H1 (cell line): ENCODE data around the gene MLPH. TPM values are rescaled to one million over a fixed set of nuclear protein-coding genes. Genes with fewer than 3 reads are reported as not detected.
A peak's percentile ranks its signal among the peaks of the same experiment; 100 is the strongest.

Experiments
- CTCF ChIA-PET: fragments of 300-600 bp; sonication (Branson Sonifier 250); formaldehyde crosslinking; loops from one replicate; lab custom pipeline; 2021; ENCODE audit not compliant: partially characterized antibody; lab: Charles Lee
- POLR2A ChIA-PET: fragments of 300-600 bp; sonication (Branson Sonifier 250); formaldehyde crosslinking; loops from one replicate; lab custom pipeline; 2021; ENCODE audit warnings: inconsistent platforms; ENCODE audit not compliant: partially characterized antibody; lab: Charles Lee
- DNase-seq, 2 experiments: peaks; one replicate each; pipeline versions ENCODE4 v3.0.0 to v3.0.0-alpha.2; 2010 to 2022; ENCODE audit warnings: low spot score in 2 of 2, low read depth in 1 of 2, mixed read lengths in 1 of 2
- FAIRE-seq: peaks from 2 replicates; lab custom pipeline; 2011; peaks lifted over from hg19 to GRCh38; lab: Jason Lieb, UNC
- H2AFZ ChIP-seq: 2 replicates; pipeline ENCODE4 v1.8.1; 2012; ENCODE audit warnings: low read length, inconsistent platforms
- H2AK5ac ChIP-seq: 2 replicates; pipeline ENCODE4 v1.6.1; 2013; ENCODE audit warnings: low read depth, low read length
- H2BK120ac ChIP-seq: replicated peaks from 2 replicates; pipeline ENCODE3; 2013; ENCODE audit warnings: low read depth, low read length, inconsistent platforms
- H2BK12ac ChIP-seq: 2 replicates; pipeline ENCODE4 v1.6.1; 2013; ENCODE audit warnings: low read depth, low read length
- H2BK15ac ChIP-seq: 2 replicates; pipeline ENCODE4 v1.6.1; 2013; ENCODE audit warnings: low read length
- H2BK20ac ChIP-seq: 2 replicates; pipeline ENCODE4 v1.6.1; 2013; ENCODE audit warnings: low read length
- H2BK5ac ChIP-seq: 2 replicates; pipeline ENCODE4 v1.6.1; 2013; ENCODE audit warnings: low read depth, low read length
- H3K14ac ChIP-seq: 2 replicates; pipeline ENCODE4 v1.6.1; 2013; ENCODE audit warnings: inconsistent platforms; ENCODE audit not compliant: insufficient read length
- H3K18ac ChIP-seq: 2 replicates; pipeline ENCODE4 v1.6.1; 2013; ENCODE audit warnings: low read length; ENCODE audit errors: extremely low read depth
- H3K23ac ChIP-seq: 2 replicates; pipeline ENCODE4 v1.6.1; 2013; ENCODE audit warnings: inconsistent platforms; ENCODE audit not compliant: insufficient read length
- H3K23me2 ChIP-seq: 2 replicates; pipeline ENCODE4 v1.6.1; 2013; ENCODE audit warnings: low read depth, low read length
- H3K27ac ChIP-seq: 2 replicates; pipeline ENCODE4 v1.6.1; 2011; ENCODE audit warnings: low read depth, low read length, inconsistent platforms
- H3K27me3 ChIP-seq, 4 experiments: replicated peaks in 1 of 4; 1 replicate in 1 of 4; 2 replicates in 3 of 4; pipeline versions ENCODE4 v1.6.1 to v1.8.1; 2011 to 2013; ENCODE audit warnings: low read length in 3 of 4, mild to moderate bottlenecking in 3 of 4, inconsistent platforms in 2 of 4, mixed read lengths in 2 of 4, moderate library complexity in 1 of 4; ENCODE audit not compliant: control insufficient read depth in 3 of 4, insufficient read depth in 3 of 4; ENCODE audit errors: extremely low read depth in 1 of 4
- H3K36me3 ChIP-seq, 4 experiments: 2 replicates each; pipeline versions ENCODE4 v1.6.1 to v1.8.1; 2011 to 2013; ENCODE audit warnings: mild to moderate bottlenecking in 4 of 4, low read length in 3 of 4, moderate library complexity in 2 of 4, control low read depth in 1 of 4, inconsistent platforms in 1 of 4; ENCODE audit not compliant: insufficient read depth in 4 of 4, control insufficient read depth in 2 of 4
- H3K4ac ChIP-seq: replicated peaks from 2 replicates; pipeline ENCODE3; 2013; ENCODE audit warnings: low read length, low read depth, mixed read lengths, inconsistent platforms; ENCODE audit not compliant: insufficient read length
- H3K4me1 ChIP-seq, 4 experiments: replicated peaks in 1 of 4; 1 replicate in 1 of 4; 2 replicates in 3 of 4; pipeline versions ENCODE4 v1.6.1 to v1.8.1; 2011 to 2013; ENCODE audit warnings: low read length in 3 of 4, inconsistent platforms in 2 of 4, mixed read lengths in 1 of 4; ENCODE audit not compliant: insufficient read depth in 4 of 4, control insufficient read depth in 3 of 4
- H3K4me2 ChIP-seq, 2 experiments: 2 replicates each; pipeline versions ENCODE4 v1.6.1 to v1.8.1; 2011 to 2013; ENCODE audit warnings: low read depth in 2 of 2, low read length in 2 of 2, control low read depth in 1 of 2, inconsistent platforms in 1 of 2, mild to moderate bottlenecking in 1 of 2; ENCODE audit not compliant: insufficient read depth in 1 of 2
- H3K4me3 ChIP-seq, 4 experiments: fragments of 200-600, 300-600 bp in 1 of 4; sonication (generic), shearing (Covaris generic), sonication (Bioruptor Twin) in 1 of 4; 2 replicates each; pipeline versions ENCODE4 v1.5.1 to v1.8.1; 2011 to 2016; ENCODE audit warnings: low read length in 4 of 4, low read depth in 3 of 4, control low read depth in 2 of 4, inconsistent platforms in 2 of 4, mild to moderate bottlenecking in 2 of 4, mixed read lengths in 1 of 4, moderate library complexity in 1 of 4; ENCODE audit not compliant: insufficient read depth in 2 of 4; ENCODE audit errors: extremely low read depth in 1 of 4
- H3K56ac ChIP-seq: replicated peaks from 2 replicates; pipeline ENCODE3; 2013; ENCODE audit warnings: low read depth, mild to moderate bottlenecking, mixed read lengths, low read length, inconsistent platforms; ENCODE audit not compliant: insufficient read length
- H3K79me1 ChIP-seq: 2 replicates; pipeline ENCODE4 v1.6.1; 2013; ENCODE audit warnings: low read depth, low read length, control low read depth
- H3K79me2 ChIP-seq, 2 experiments: 2 replicates each; pipeline versions ENCODE4 v1.6.1 to v1.8.1; 2012 to 2013; ENCODE audit warnings: low read length in 2 of 2, mild to moderate bottlenecking in 2 of 2, inconsistent platforms in 1 of 2; ENCODE audit not compliant: insufficient read depth in 2 of 2, control insufficient read depth in 1 of 2
- H3K9ac ChIP-seq, 4 experiments: replicated peaks in 1 of 4; 1 replicate in 1 of 4; 2 replicates in 3 of 4; pipeline versions ENCODE4 v1.6.1 to v1.8.1; 2011 to 2013; ENCODE audit warnings: low read depth in 3 of 4, low read length in 3 of 4, control low read depth in 2 of 4, mild to moderate bottlenecking in 2 of 4, moderate library complexity in 2 of 4, inconsistent platforms in 1 of 4; ENCODE audit errors: extremely low read depth in 1 of 4
- H3K9me3 ChIP-seq, 2 experiments: 2 replicates each; pipeline versions ENCODE4 v1.6.1 to v1.8.1; 2012 to 2013; ENCODE audit warnings: mild to moderate bottlenecking in 2 of 2, moderate library complexity in 2 of 2, control low read depth in 1 of 2, inconsistent platforms in 1 of 2, low read depth in 1 of 2, low read length in 1 of 2, mixed read lengths in 1 of 2; ENCODE audit not compliant: insufficient read depth in 2 of 2
- H4K20me1 ChIP-seq, 2 experiments: replicated peaks in 1 of 2; 2 replicates each; pipeline versions ENCODE3 to v1.8.1; 2011 to 2013; ENCODE audit warnings: inconsistent platforms in 2 of 2, low read length in 2 of 2, mild to moderate bottlenecking in 1 of 2; ENCODE audit not compliant: insufficient read depth in 2 of 2, control insufficient read depth in 1 of 2
- H4K5ac ChIP-seq: 2 replicates; pipeline ENCODE4 v1.6.1; 2013; ENCODE audit warnings: low read length, low read depth, mixed read lengths, inconsistent platforms; ENCODE audit not compliant: insufficient read length
- H4K8ac ChIP-seq: 2 replicates; pipeline ENCODE4 v1.8.0; 2013; ENCODE audit warnings: mild to moderate bottlenecking, moderate library complexity, low read length, inconsistent platforms; ENCODE audit not compliant: insufficient read depth; ENCODE audit errors: extremely low read depth
- H4K91ac ChIP-seq: replicated peaks from 2 replicates; pipeline ENCODE3; 2013; ENCODE audit warnings: low read length, mixed read lengths, inconsistent platforms; ENCODE audit not compliant: insufficient read length
- CBX8 ChIP-seq: fragments of 300-800, 300-1000 bp; sonication (generic); IDR thresholded peaks from 2 replicates; pipeline ENCODE4 v1.7.1; 2016; ENCODE audit warnings: low read depth, low read length, borderline replicate concordance
- CHD2 ChIP-seq: IDR thresholded peaks from 2 replicates; pipeline ENCODE4 v1.6.1; 2012; ENCODE audit warnings: low read length, improper control_type of control experiment
- CREB1 ChIP-seq: IDR thresholded peaks from 2 replicates; pipeline ENCODE4 v1.6.1; 2012; ENCODE audit warnings: inconsistent platforms
- GTF2F1 ChIP-seq: IDR thresholded peaks from 2 replicates; pipeline ENCODE4 v1.6.1; 2012; ENCODE audit warnings: low read depth, low read length, improper control_type of control experiment, borderline replicate concordance
- PHF8 ChIP-seq: fragments of 200-600 bp; sonication (generic); conservative IDR thresholded peaks from 2 replicates; pipeline ENCODE4 v1.7.1; 2012; ENCODE audit warnings: low read depth, mild to moderate bottlenecking, inconsistent platforms, low read length, moderate library complexity
- SIRT6 ChIP-seq: IDR thresholded peaks from one replicate; pipeline ENCODE4 v1.7.1; 2012; ENCODE audit warnings: low read length, inconsistent platforms
- SRF ChIP-seq: IDR thresholded peaks from 2 replicates; pipeline ENCODE4 v1.6.1; 2011; ENCODE audit warnings: mild to moderate bottlenecking, low read depth, low read length, moderate library complexity
- TAF1 ChIP-seq: IDR thresholded peaks from 2 replicates; pipeline ENCODE4 v1.6.1; 2011; ENCODE audit warnings: mild to moderate bottlenecking, low read depth, low read length
- TEAD4 ChIP-seq: IDR thresholded peaks from 2 replicates; pipeline ENCODE4 v1.6.1; 2012; ENCODE audit warnings: low read depth, low read length, inconsistent platforms, mixed read lengths
- ZNF274 ChIP-seq: IDR thresholded peaks from 2 replicates; pipeline ENCODE4 v1.7.0; 2012; ENCODE audit warnings: low read length, borderline replicate concordance; ENCODE audit errors: extremely low read depth
- WGBS, 2 experiments: shearing (Covaris generic) in 1 of 2; methylation state at CpG; one replicate each; pipeline versions ENCODE4 v1.1.6 to v1.1.7; 2013 to 2015; ENCODE audit warnings: low lambda C conversion rate in 2 of 2, mixed read lengths in 2 of 2, inconsistent platforms in 1 of 2, low coverage in 1 of 2, missing lambda C conversion rate in 1 of 2; ENCODE audit not compliant: insufficient replicate concordance in 2 of 2, insufficient coverage in 1 of 2, insufficient read length in 1 of 2; ENCODE audit errors: extremely low coverage in 1 of 2, missing lambda C conversion rate in 1 of 2; 5-methylcytosine and 5-hydroxymethylcytosine counted together
- polyA plus RNA-seq, 7 experiments: library from polyadenylated mRNA; depleted of rRNA in 3 of 7; stranded (reverse) in 5 of 7; unstranded in 2 of 7; fragments of >200 nt in 5 of 7; fragments of 200-250 nt in 2 of 7; gene quantifications; 1 replicate in 5 of 7; 2 replicates in 1 of 7; 4 replicates in 1 of 7; pipeline versions ENCODE4 v1.2.1 to v1.2.3, GENCODE V29; 2011 to 2013; ENCODE audit warnings: missing spikeins in 2 of 7, mixed read lengths in 2 of 7
- total RNA-seq: library from RNA; stranded (reverse); fragmentation: NEBNext Ultra II Directional; extraction: Animal tissue kit (Norgen Biotek cat#: 25700); gene quantifications from 2 replicates; pipeline ENCODE4 v1.2.1, GENCODE V29; 2021

MLPH gene
- total and polyA plus RNA-seq, 2 of the 8 experiments (the other 6 are each of a cell fraction or from before 2014, with no cell fraction given), result 12.7 to 17.0 TPM

- no peaks in the 10 kb centered on the region for H3K79me2 ChIP-seq
- no peak overlapping the region for H2BK120ac ChIP-seq
- peaks cover 0 to 13% (median 7%) of the 10 kb centered on the region in 4 experiments; a peak in 4 of 7 replicates for H3K4me1 ChIP-seq
- no peak overlapping the region for H4K5ac ChIP-seq
- H3K27ac ChIP-seq, result no peak overlapping the region
- no peak overlapping the region for H2BK15ac ChIP-seq
- H2AFZ ChIP-seq, result no peak overlapping the region
- ChIA-PET POLR2A (no interaction called here), CTCF (interaction anchor here (0.8 to 3.7 kb wide), 11 partner anchors 9 to 295 kb away, joined by 3 to 48 read pairs (median 5); partner anchors contain the start of gene MLPH)
- H3K18ac ChIP-seq, result no peak overlapping the region
- H3K27me3 ChIP-seq, result peaks cover 0 to 7% (median 6%) of the 10 kb centered on the region in 4 experiments; a peak in 3 of 7 replicates
- no peak overlapping the region for H3K56ac ChIP-seq
- H2AK5ac ChIP-seq, result no peak overlapping the region
- no peak overlapping the region for H2BK20ac ChIP-seq
- H3K9me3 ChIP-seq, result no peaks in the 10 kb centered on the region
- H3K79me1 ChIP-seq, result no peaks in the 10 kb centered on the region
- TF ChIP-seq TAF1 (no peak), ZNF274 (no peak), CHD2 (no peak), GTF2F1 (no peak), TEAD4 (no peak), PHF8 (no peak), CBX8 (no peak), SIRT6 (no peak), CREB1 (no peak), SRF (no peak)
- H3K9ac ChIP-seq, result peak overlapping the region in 2 of 4 experiments; percentile 25 to 89; a peak in 3 of 7 replicates
- peak overlapping the region; percentile 58 to 97 for H3K4me2 ChIP-seq
- WGBS, 2 experiments, result 85% methylated on average over 12 of the region's 12 CpGs; no CpG with 5 or more reads in 1 of the 2 experiments
- no peak for DNase-seq
- H4K8ac ChIP-seq, result peak overlapping the region; percentile 35; the same call in 1 of the 2 replicates
- H3K4me3 ChIP-seq, result peak overlapping the region; percentile 53 to 96 (median 64)
- H4K91ac ChIP-seq, result no peak overlapping the region
- no peak overlapping the region for H3K14ac ChIP-seq
- no peak overlapping the region for H3K23ac ChIP-seq
- H3K4ac ChIP-seq, result no peak overlapping the region
- H2BK12ac ChIP-seq, result no peak overlapping the region
- H4K20me1 ChIP-seq, result no peaks in the 10 kb centered on the region
- no peaks in the 10 kb centered on the region for H3K36me3 ChIP-seq
- H2BK5ac ChIP-seq, result no peak overlapping the region
- FAIRE-seq, result no peak
- H3K23me2 ChIP-seq, result peaks cover 3% of the 10 kb centered on the region; the same call in 1 of the 2 replicates
Observed at GRCh38 chr2:237474442-237474911, 12.6 kb upstream of the MLPH start.
